Neuronal stem cell (in vitro differentiated cells): Measurements from ENCODE around the gene PTRH2.

ENCODE experiments used
- DNase-seq: peaks from one replicate; pipeline ENCODE4 v3.0.0-alpha.2; 2013; ENCODE audit warnings: low spot score
- H2AFZ ChIP-seq: one replicate; pipeline ENCODE4 v1.6.1; 2013; ENCODE audit warnings: mild to moderate bottlenecking, low read length, inconsistent platforms
- H2AK5ac ChIP-seq: 2 replicates; pipeline ENCODE4 v1.6.1; 2013; ENCODE audit warnings: low read depth, mild to moderate bottlenecking, inconsistent platforms, low read length, moderate library complexity, mixed read lengths
- H2BK120ac ChIP-seq: 2 replicates; pipeline ENCODE4 v1.6.1; 2013; ENCODE audit warnings: low read depth, mild to moderate bottlenecking, inconsistent platforms, low read length, moderate library complexity, mixed read lengths
- H2BK12ac ChIP-seq: one replicate; pipeline ENCODE4 v1.6.1; 2013; ENCODE audit warnings: low read length, inconsistent platforms
- H2BK15ac ChIP-seq: 2 replicates; pipeline ENCODE4 v1.6.1; 2013; ENCODE audit warnings: mild to moderate bottlenecking, low read length, inconsistent platforms, mixed read lengths
- H2BK5ac ChIP-seq: one replicate; pipeline ENCODE4 v1.6.1; 2013; ENCODE audit warnings: inconsistent platforms, mild to moderate bottlenecking, low read length, moderate library complexity
- H3K14ac ChIP-seq: one replicate; pipeline ENCODE4 v1.6.1; 2013; ENCODE audit warnings: low read length, inconsistent platforms
- H3K18ac ChIP-seq: 2 replicates; pipeline ENCODE4 v1.6.1; 2013; ENCODE audit warnings: low read length, inconsistent platforms
- H3K23ac ChIP-seq: 2 replicates; pipeline ENCODE4 v1.6.1; 2013; ENCODE audit warnings: low read depth, mild to moderate bottlenecking, mixed read lengths, low read length, inconsistent platforms; ENCODE audit not compliant: poor library complexity
- H3K27ac ChIP-seq: replicated peaks from 3 replicates; pipeline ENCODE4 v1.5.1; 2013; ENCODE audit warnings: low read length, inconsistent platforms
- H3K27me3 ChIP-seq, 3 experiments: 2 replicates each; pipeline ENCODE4 v1.6.1; 2013; ENCODE audit warnings: low read length in 3 of 3, mild to moderate bottlenecking in 2 of 3, inconsistent platforms in 1 of 3, low read depth in 1 of 3, mixed read lengths in 1 of 3, moderate library complexity in 1 of 3; ENCODE audit not compliant: control insufficient read depth in 3 of 3, insufficient read depth in 3 of 3
- H3K36me3 ChIP-seq, 2 donors: replicated peaks in 1 of 2; 2 replicates each; pipeline ENCODE4 v1.6.1; 2013; ENCODE audit warnings: low read length in 2 of 2; ENCODE audit not compliant: control insufficient read depth in 2 of 2, insufficient read depth in 2 of 2
- H3K4ac ChIP-seq: 2 replicates; pipeline ENCODE4 v1.6.1; 2013; ENCODE audit warnings: inconsistent platforms, mild to moderate bottlenecking, low read length, moderate library complexity
- H3K4me1 ChIP-seq, 2 donors: 1 replicate in 1 of 2; 2 replicates in 1 of 2; pipeline ENCODE4 v1.6.1; 2013; ENCODE audit warnings: low read length in 2 of 2, low read depth in 1 of 2; ENCODE audit not compliant: control insufficient read depth in 2 of 2, insufficient read depth in 1 of 2
- H3K4me2 ChIP-seq: one replicate; pipeline ENCODE4 v1.6.1; 2013; ENCODE audit warnings: mild to moderate bottlenecking, low read length, inconsistent platforms; ENCODE audit not compliant: insufficient read depth, poor library complexity, severe bottlenecking
- H3K4me3 ChIP-seq, 2 donors: 2 replicates each; pipeline ENCODE4 v1.5.1; 2013; ENCODE audit warnings: low read length in 2 of 2, mild to moderate bottlenecking in 2 of 2, inconsistent platforms in 1 of 2, moderate library complexity in 1 of 2
- H3K79me1 ChIP-seq: one replicate; pipeline ENCODE4 v1.6.1; 2013; ENCODE audit warnings: low read depth, mild to moderate bottlenecking, inconsistent platforms, low read length, moderate library complexity
- H3K9ac ChIP-seq: one replicate; pipeline ENCODE4 v1.6.1; 2013; ENCODE audit warnings: mild to moderate bottlenecking, low read depth, low read length, inconsistent platforms; ENCODE audit not compliant: poor library complexity
- H3K9me3 ChIP-seq, 2 donors: replicated peaks in 1 of 2; 2 replicates each; pipeline versions ENCODE3 to v1.6.1; 2013; ENCODE audit warnings: low read length in 2 of 2, mild to moderate bottlenecking in 2 of 2, inconsistent platforms in 1 of 2, low read depth in 1 of 2, mixed read lengths in 1 of 2, moderate library complexity in 1 of 2; ENCODE audit not compliant: control insufficient read depth in 2 of 2, insufficient read depth in 1 of 2
- H4K8ac ChIP-seq: one replicate; pipeline ENCODE4 v1.6.1; 2013; ENCODE audit warnings: low read depth, mild to moderate bottlenecking, inconsistent platforms, low read length, moderate library complexity
- H4K91ac ChIP-seq: one replicate; pipeline ENCODE4 v1.6.1; 2013; ENCODE audit warnings: low read length, low read depth, mild to moderate bottlenecking, inconsistent platforms; ENCODE audit not compliant: poor library complexity
- WGBS, 2 donors: extraction: QIAGEN DNeasy Blood & Tissue Kit; methylation state at CpG; one replicate each; pipeline ENCODE4 v1.1.7; 2013; ENCODE audit warnings: missing lambda C conversion rate in 2 of 2, mixed read lengths in 1 of 2; ENCODE audit not compliant: insufficient read length in 2 of 2, insufficient replicate concordance in 1 of 2; ENCODE audit errors: extremely low coverage in 2 of 2; 5-methylcytosine and 5-hydroxymethylcytosine counted together

Gene PTRH2

DNA sequence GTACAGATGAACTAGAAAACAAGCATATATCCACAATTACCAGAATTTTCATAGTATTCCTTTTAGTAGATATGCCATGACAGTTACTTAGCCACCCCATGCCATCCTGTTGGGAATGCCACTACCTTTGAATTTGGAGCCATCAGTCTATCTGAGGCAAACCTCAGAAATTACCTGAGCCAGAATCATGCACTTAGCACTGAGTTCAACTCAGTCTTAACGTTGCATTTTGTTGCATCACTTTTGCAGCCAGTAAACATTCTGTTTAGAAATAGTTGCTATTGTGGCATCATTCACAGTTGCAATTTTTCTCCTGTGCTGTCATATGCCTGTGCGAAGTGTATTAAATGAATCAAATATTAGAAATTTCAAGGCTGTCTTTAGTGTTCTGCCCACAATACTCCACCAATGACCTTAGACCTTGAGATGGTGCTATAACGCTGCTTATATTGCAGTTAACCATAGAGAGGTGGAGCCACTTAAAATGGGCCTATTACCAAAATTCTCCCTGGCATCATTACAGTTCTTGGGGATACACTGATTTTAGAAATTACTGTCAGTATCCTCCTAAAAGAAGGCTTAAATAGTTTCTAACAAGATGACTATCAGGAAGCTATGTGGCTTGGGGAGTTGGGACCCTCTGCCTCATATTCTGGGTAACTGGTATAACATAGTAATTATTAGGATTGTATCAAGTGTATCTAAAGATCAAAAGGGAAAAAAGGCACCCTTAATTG lies 11.1 kb downstream of the PTRH2 start:
- Histone ChIP-seq H3K9me3 (peaks cover 0 to 2% of the 10 kb centered on the region in 2 donors), H3K27me3 (no peaks in the 10 kb centered on the region), H4K91ac (no peak overlapping the region), H2BK120ac (no peak overlapping the region), H3K36me3 (peaks cover 32 to 98% of the 10 kb centered on the region in 2 donors), H2AK5ac (no peak overlapping the region), H3K27ac (no peak overlapping the region), H3K4ac (no peak overlapping the region), H3K79me1 (no peaks in the 10 kb centered on the region), H3K4me2 (no peak overlapping the region), H3K23ac (no peak overlapping the region), H4K8ac (no peak overlapping the region), H3K9ac (no peak overlapping the region), H2BK12ac (no peak overlapping the region), H2BK5ac (no peak overlapping the region), H3K4me1 (no peaks in the 10 kb centered on the region), H3K18ac (no peak overlapping the region), H2AFZ (no peak overlapping the region), H3K14ac (no peak overlapping the region), H3K4me3 (no peak overlapping the region), H2BK15ac (no peak overlapping the region)
- no peak for DNase-seq
- WGBS, 2 donors, result no CpG with 5 or more reads among the region's 3 CpGs

DNA sequence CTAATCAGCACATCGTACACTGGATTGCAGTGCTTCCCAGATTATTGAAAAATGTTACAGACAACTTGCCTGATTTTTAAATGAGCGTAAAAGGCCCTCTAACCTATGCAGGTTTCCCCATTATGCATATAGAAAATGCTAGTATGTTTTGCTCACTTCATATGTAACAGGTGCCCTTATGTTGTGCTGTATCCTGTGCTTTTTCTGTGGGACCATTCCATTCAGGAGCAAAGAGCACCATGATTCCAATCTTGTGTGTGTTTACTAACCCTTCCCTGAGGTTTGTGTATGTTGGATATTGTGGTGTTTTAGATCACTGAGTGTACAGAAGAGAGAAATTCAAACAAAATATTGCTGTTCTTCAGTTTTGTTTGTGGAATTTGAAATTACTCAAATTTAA lies 12.9 kb downstream of the PTRH2 start:
- Histone ChIP-seq H3K4me1 (no peaks in the 10 kb centered on the region), H2BK15ac (no peak overlapping the region), H3K18ac (no peak overlapping the region), H3K23ac (no peak overlapping the region), H4K91ac (no peak overlapping the region), H2BK12ac (no peak overlapping the region), H3K14ac (no peak overlapping the region), H3K9me3 (no peaks in the 10 kb centered on the region), H2BK120ac (no peak overlapping the region), H2AK5ac (no peak overlapping the region), H4K8ac (no peak overlapping the region), H2AFZ (no peak overlapping the region), H3K4me2 (no peak overlapping the region), H3K79me1 (no peaks in the 10 kb centered on the region), H3K9ac (no peak overlapping the region), H3K27ac (no peak overlapping the region), H3K4ac (no peak overlapping the region), H3K4me3 (no peak overlapping the region), H3K36me3 (peaks cover 31 to 98% of the 10 kb centered on the region in 2 donors), H3K27me3 (no peaks in the 10 kb centered on the region), H2BK5ac (no peak overlapping the region)
- no CpG with 5 or more reads among the region's 2 CpGs for WGBS, 2 donors
- DNase-seq, result no peak

DNA sequence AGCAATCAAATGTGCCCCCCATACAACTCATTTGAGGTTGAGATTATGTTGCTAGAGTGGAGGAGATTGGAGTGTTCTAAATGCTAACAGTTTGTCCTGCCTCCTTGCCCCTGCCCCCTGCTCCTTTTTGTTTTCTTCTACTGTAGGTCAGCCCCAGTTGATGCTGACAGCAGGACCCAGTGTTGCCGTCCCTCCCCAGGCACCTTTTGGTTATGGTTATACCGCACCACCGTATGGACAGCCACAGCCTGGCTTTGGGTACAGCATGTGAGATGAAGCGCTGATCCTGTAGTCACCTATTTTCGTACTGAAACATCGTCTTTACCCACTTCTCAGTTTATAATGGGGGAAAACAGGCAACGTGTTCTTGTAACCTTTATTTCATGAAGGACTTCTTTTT lies 13.6 kb downstream of the PTRH2 start:
- Histone ChIP-seq H4K91ac (no peak overlapping the region), H2AK5ac (no peak overlapping the region), H2BK5ac (no peak overlapping the region), H3K4ac (no peak overlapping the region), H4K8ac (no peak overlapping the region), H3K27me3 (no peaks in the 10 kb centered on the region), H3K27ac (no peak overlapping the region), H2BK12ac (no peak overlapping the region), H3K23ac (no peak overlapping the region), H2BK120ac (no peak overlapping the region), H3K4me3 (no peak overlapping the region), H2AFZ (no peak overlapping the region), H3K36me3 (peaks cover 27 to 98% of the 10 kb centered on the region in 2 donors), H2BK15ac (no peak overlapping the region), H3K4me1 (no peaks in the 10 kb centered on the region), H3K79me1 (no peaks in the 10 kb centered on the region), H3K9ac (no peak overlapping the region), H3K14ac (no peak overlapping the region), H3K9me3 (no peaks in the 10 kb centered on the region), H3K4me2 (no peak overlapping the region), H3K18ac (no peak overlapping the region)
- no peak for DNase-seq
- no CpG with 5 or more reads among the region's 7 CpGs for WGBS, 2 donors

DNA sequence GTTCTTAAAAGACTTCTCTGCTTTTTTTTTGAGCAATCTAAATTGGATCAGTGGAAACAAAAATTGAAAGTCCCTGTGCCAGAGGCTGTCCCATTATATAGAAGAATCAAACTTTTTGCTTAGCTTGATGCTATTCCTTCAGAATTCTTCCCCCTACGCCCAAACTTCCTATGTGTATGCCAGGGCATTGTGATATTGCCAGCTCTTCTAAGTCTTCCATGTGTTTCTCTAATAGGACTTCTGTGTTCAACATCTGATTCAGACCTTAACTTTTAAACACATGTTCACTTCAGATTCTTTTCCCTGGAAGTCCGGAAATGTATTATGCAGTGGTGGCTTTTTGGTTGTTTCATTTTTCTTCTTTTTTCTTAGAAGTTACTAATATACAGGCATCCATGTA lies 18.7 kb downstream of the PTRH2 start:
- peaks cover 11 to 98% of the 10 kb centered on the region in 2 donors for H3K36me3 ChIP-seq

More for the DNA sequence above, 18.7 kb downstream of the PTRH2 start:
- no CpG with 5 or more reads among the region's 2 CpGs for WGBS, 2 donors
- H3K4me2 ChIP-seq, result no peak overlapping the region
- H3K4ac ChIP-seq, result no peak overlapping the region
- no peak overlapping the region for H2BK5ac ChIP-seq
- no peaks in the 10 kb centered on the region for H3K79me1 ChIP-seq
- no peak overlapping the region for H3K23ac ChIP-seq
- H3K4me3 ChIP-seq, result no peak overlapping the region
- DNase-seq, result no peak
- H2BK120ac ChIP-seq, result no peak overlapping the region
- no peak overlapping the region for H3K14ac ChIP-seq
- H2AFZ ChIP-seq, result no peak overlapping the region
- no peak overlapping the region for H2AK5ac ChIP-seq
- no peak overlapping the region for H4K91ac ChIP-seq
- H3K18ac ChIP-seq, result no peak overlapping the region
- no peak overlapping the region for H3K9ac ChIP-seq
- no peak overlapping the region for H2BK15ac ChIP-seq
- H3K27me3 ChIP-seq, result no peaks in the 10 kb centered on the region
- H4K8ac ChIP-seq, result no peak overlapping the region
- H2BK12ac ChIP-seq, result no peak overlapping the region
- H3K27ac ChIP-seq, result no peak overlapping the region
- H3K4me1 ChIP-seq, result no peaks in the 10 kb centered on the region
- H3K9me3 ChIP-seq, result no peaks in the 10 kb centered on the region
